Mucosa of stomach (tissue), 1 donor: Measurements from ENCODE around the gene LYSMD4.

Source experiments
- H3K27me3 ChIP-seq: one replicate; pipeline ENCODE4 v1.7.0; 2013; ENCODE audit warnings: mild to moderate bottlenecking, low read length; ENCODE audit not compliant: control insufficient read depth, insufficient read depth
- H3K36me3 ChIP-seq: one replicate; pipeline ENCODE4 v1.7.0; 2013; ENCODE audit warnings: low read length; ENCODE audit not compliant: control insufficient read depth, insufficient read depth
- H3K4me1 ChIP-seq: one replicate; pipeline ENCODE4 v1.7.0; 2013; ENCODE audit warnings: mild to moderate bottlenecking, low read length; ENCODE audit not compliant: control insufficient read depth, insufficient read depth
- H3K4me3 ChIP-seq: one replicate; pipeline ENCODE4 v1.7.0; 2013; ENCODE audit warnings: low read length
- H3K9ac ChIP-seq: one replicate; pipeline ENCODE4 v1.7.0; 2013; ENCODE audit warnings: mild to moderate bottlenecking, low read length, moderate library complexity
- H3K9me3 ChIP-seq: one replicate; pipeline ENCODE4 v1.7.0; 2013; ENCODE audit warnings: mild to moderate bottlenecking, low read length, moderate library complexity; ENCODE audit not compliant: control insufficient read depth
- donor health status: Pancreatic carcinoma.

Gene LYSMD4

GRCh38 chr15:99712415-99712814 lies 20.8 kb downstream of the LYSMD4 start:
- Histone ChIP-seq H3K9ac (no peak overlapping the region), H3K9me3 (no peaks in the 10 kb centered on the region), H3K27me3 (no peaks in the 10 kb centered on the region), H3K4me1 (peaks cover 17% of the 10 kb centered on the region), H3K36me3 (peaks cover 16% of the 10 kb centered on the region), H3K4me3 (no peak overlapping the region)

- H3K9ac ChIP-seq = no peak overlapping the region
Measured at GRCh38 chr15:99711625-99712024, 21.6 kb downstream of the LYSMD4 start.

GRCh38 chr15:99709243-99709986 lies 23.8 kb downstream of the LYSMD4 start:
- H3K9ac ChIP-seq = no peak overlapping the region
- H3K27me3 ChIP-seq = no peaks in the 10 kb centered on the region
- H3K36me3 ChIP-seq = peaks cover 16% of the 10 kb centered on the region
- H3K4me3 ChIP-seq = no peak overlapping the region
- no peaks in the 10 kb centered on the region for H3K9me3 ChIP-seq
- H3K4me1 ChIP-seq = peaks cover 17% of the 10 kb centered on the region

More at GRCh38 chr15:99711625-99712024, 21.6 kb downstream of the LYSMD4 start:
- Histone ChIP-seq H3K4me3 (no peak overlapping the region), H3K4me1 (peaks cover 17% of the 10 kb centered on the region), H3K36me3 (peaks cover 16% of the 10 kb centered on the region), H3K9me3 (no peaks in the 10 kb centered on the region), H3K27me3 (no peaks in the 10 kb centered on the region)

GRCh38 chr15:99708563-99708962 lies 24.7 kb downstream of the LYSMD4 start:
- H3K36me3 ChIP-seq = peaks cover 16% of the 10 kb centered on the region
- H3K4me1 ChIP-seq = peaks cover 17% of the 10 kb centered on the region
- H3K4me3 ChIP-seq = no peak overlapping the region
- H3K9ac ChIP-seq = peak overlapping the region; percentile 2
- no peaks in the 10 kb centered on the region for H3K27me3 ChIP-seq
- no peaks in the 10 kb centered on the region for H3K9me3 ChIP-seq

- Histone ChIP-seq H3K4me3 (no peak overlapping the region), H3K36me3 (peaks cover 12% of the 10 kb centered on the region), H3K27me3 (no peaks in the 10 kb centered on the region), H3K9me3 (no peaks in the 10 kb centered on the region), H3K4me1 (peaks cover 22% of the 10 kb centered on the region), H3K9ac (no peak overlapping the region)
Measured at GRCh38 chr15:99707473-99708270, 25.6 kb downstream of the LYSMD4 start.

- H3K9me3 ChIP-seq = no peaks in the 10 kb centered on the region
- no peaks in the 10 kb centered on the region for H3K27me3 ChIP-seq
- H3K4me3 ChIP-seq = no peak overlapping the region
- peaks cover 8% of the 10 kb centered on the region for H3K36me3 ChIP-seq
- H3K4me1 ChIP-seq = peaks cover 22% of the 10 kb centered on the region
- H3K9ac ChIP-seq = no peak overlapping the region
Measured at GRCh38 chr15:99706557-99707303, 26.5 kb downstream of the LYSMD4 start.

GRCh38 chr15:99704444-99704838 lies 28.8 kb downstream of the LYSMD4 start:
- H3K4me1 ChIP-seq = peaks cover 22% of the 10 kb centered on the region
- H3K4me3 ChIP-seq = no peak overlapping the region
- H3K36me3 ChIP-seq = no peaks in the 10 kb centered on the region
- no peaks in the 10 kb centered on the region for H3K9me3 ChIP-seq
- H3K27me3 ChIP-seq = no peaks in the 10 kb centered on the region
- peak overlapping the region; percentile 12 for H3K9ac ChIP-seq

- Histone ChIP-seq H3K9ac (peak overlapping the region; percentile 12), H3K36me3 (no peaks in the 10 kb centered on the region), H3K27me3 (no peaks in the 10 kb centered on the region), H3K4me1 (peaks cover 17% of the 10 kb centered on the region), H3K4me3 (no peak overlapping the region), H3K9me3 (no peaks in the 10 kb centered on the region)
Measured at GRCh38 chr15:99703603-99704443, 29.4 kb downstream of the LYSMD4 start.

- Histone ChIP-seq H3K9ac (no peak overlapping the region), H3K27me3 (no peaks in the 10 kb centered on the region), H3K4me1 (peaks cover 10% of the 10 kb centered on the region), H3K4me3 (no peak overlapping the region), H3K36me3 (no peaks in the 10 kb centered on the region), H3K9me3 (no peaks in the 10 kb centered on the region)
Measured at GRCh38 chr15:99702895-99703602, 30.2 kb downstream of the LYSMD4 start.

- Histone ChIP-seq H3K4me1 (no peaks in the 10 kb centered on the region), H3K36me3 (peaks cover 3% of the 10 kb centered on the region), H3K27me3 (no peaks in the 10 kb centered on the region), H3K4me3 (no peak overlapping the region), H3K9ac (no peak overlapping the region), H3K9me3 (no peaks in the 10 kb centered on the region)
Measured at GRCh38 chr15:99696096-99696495, 37.1 kb downstream of the LYSMD4 start.

GRCh38 chr15:99692825-99693224 lies 40.4 kb downstream of the LYSMD4 start:
- H3K36me3 ChIP-seq = peaks cover 7% of the 10 kb centered on the region
- no peak overlapping the region for H3K9ac ChIP-seq
- no peaks in the 10 kb centered on the region for H3K27me3 ChIP-seq
- no peaks in the 10 kb centered on the region for H3K9me3 ChIP-seq
- H3K4me3 ChIP-seq = no peak overlapping the region
- no peaks in the 10 kb centered on the region for H3K4me1 ChIP-seq
